OCI-LY7 (cell line): ENCODE measurements around the gene SLC25A29. TPM values are rescaled to one million over a fixed set of nuclear protein-coding genes. Genes with fewer than 3 reads are reported as not detected.

Experiments used
- BruUV-seq: library from RNA; stranded (reverse); fragments of 400-500 nt; replicated peaks from 2 replicates; lab custom pipeline; 2021; lab: Mats Ljungman, UMichigan
- CTCF ChIA-PET: fragments of 300-600 bp; sonication (Branson Sonifier 250); formaldehyde crosslinking; loops from one replicate; lab custom pipeline; 2022; ENCODE audit warnings: antibody characterized with exemption; ENCODE audit not compliant: unreplicated experiment; lab: Charles Lee
- POLR2A ChIA-PET: fragments of 300-600 bp; sonication (Branson Sonifier 250); formaldehyde crosslinking; loops from one replicate; lab custom pipeline; 2022; ENCODE audit warnings: antibody characterized with exemption; lab: Charles Lee
- DNase-seq: peaks from one replicate; pipeline ENCODE4 v3.0.0-alpha.2; 2015; ENCODE audit warnings: low spot score
- H2AFZ ChIP-seq: fragments of 200-600 bp; sonication (generic), shearing (Covaris generic); 2 replicates; pipeline ENCODE4 v1.6.1; 2014; ENCODE audit warnings: mild to moderate bottlenecking, antibody characterized with exemption, low read length, moderate library complexity
- H3K27ac ChIP-seq: fragments of 200-600 bp; sonication (generic); 2 replicates; pipeline ENCODE4 v1.5.1; 2014; ENCODE audit warnings: mixed run types, low read depth, mild to moderate bottlenecking, moderate library complexity, low read length, inconsistent platforms; ENCODE audit not compliant: poor library complexity, severe bottlenecking
- H3K36me3 ChIP-seq: fragments of 200-600 bp; sonication (generic); 2 replicates; pipeline ENCODE4 v1.6.1; 2014; ENCODE audit warnings: mild to moderate bottlenecking, antibody characterized with exemption, low read length, moderate library complexity, mixed read lengths; ENCODE audit not compliant: insufficient read depth
- H3K4me1 ChIP-seq: fragments of 200-600 bp; sonication (generic); 2 replicates; pipeline ENCODE4 v1.5.1; 2014; ENCODE audit warnings: mild to moderate bottlenecking, low read length; ENCODE audit not compliant: insufficient read depth, poor library complexity, severe bottlenecking
- H3K4me2 ChIP-seq: fragments of 200-600 bp; sonication (generic); 2 replicates; pipeline ENCODE4 v1.6.1; 2014; ENCODE audit warnings: mild to moderate bottlenecking, low read length
- H3K4me3 ChIP-seq: fragments of 200-600 bp; sonication (generic); 2 replicates; pipeline ENCODE4 v1.5.1; 2014; ENCODE audit warnings: mild to moderate bottlenecking, low read depth, low read length; ENCODE audit not compliant: poor library complexity, severe bottlenecking
- H3K79me2 ChIP-seq: fragments of 200-600 bp; sonication (generic); 2 replicates; pipeline ENCODE4 v1.6.1; 2016; ENCODE audit warnings: low read depth, mild to moderate bottlenecking, low read length, moderate library complexity, mixed read lengths; ENCODE audit not compliant: insufficient read depth
- H3K9me2 ChIP-seq: fragments of 200-600 bp; sonication (generic); 2 replicates; pipeline ENCODE4 v1.6.1; 2016; ENCODE audit warnings: mild to moderate bottlenecking, low read length, mixed read lengths; ENCODE audit not compliant: insufficient read depth
- H3K9me3 ChIP-seq: fragments of 200-600 bp; sonication (generic); 2 replicates; pipeline ENCODE4 v1.6.1; 2014; ENCODE audit warnings: mild to moderate bottlenecking, mixed run types, low read length, mixed read lengths
- H4K20me1 ChIP-seq: fragments of 200-600 bp; sonication (generic); 2 replicates; pipeline ENCODE4 v1.6.1; 2014; ENCODE audit warnings: mild to moderate bottlenecking, antibody characterized with exemption, low read length, moderate library complexity, mixed read lengths; ENCODE audit not compliant: insufficient read depth
- CTCF ChIP-seq: fragments of 200-600 bp; sonication (generic); conservative IDR thresholded peaks from 2 replicates; pipeline ENCODE4 v1.5.1; 2014; ENCODE audit warnings: mild to moderate bottlenecking, antibody characterized with exemption, low read length, moderate library complexity, mixed read lengths
- EZH2phosphoT487 ChIP-seq: fragments of 200-600 bp; sonication (generic); IDR thresholded peaks from 2 replicates; pipeline ENCODE4 v1.6.1; 2018; ENCODE audit warnings: low read depth, borderline replicate concordance, mild to moderate bottlenecking, mixed run types, antibody characterized with exemption, low read length, moderate library complexity, mixed read lengths
- intact Hi-C: fragments of 100-400 bp; cut with micrococcal nuclease; formaldehyde crosslinking; loops from one replicate; pipeline ENCODE4 v1.10.0; 2022; ENCODE audit not compliant: unreplicated experiment
- total RNA-seq, 2 experiments: library from RNA; depleted of rRNA in 1 of 2; stranded (reverse); fragments of >200 nt in 1 of 2; shearing (Covaris generic) in 1 of 2; gene quantifications; 2 replicates each; pipeline ENCODE4 v1.2.3, GENCODE V29; 2014 to 2022

SLC25A29 gene
- total RNA-seq, 2 experiments from 2014 or later = 14.6 to 34.8 TPM

GRCh38 chr14:100286484-100287191 is 19.6 kb downstream of the SLC25A29 start:
- BruUV-seq = no TSS peak
- POLR2A ChIA-PET = no interaction called here
- DNase-seq = no peak

GRCh38 chr14:100285913-100286400 is 20.3 kb downstream of the SLC25A29 start:
- TF ChIP-seq CTCF (no peak), EZH2phosphoT487 (no peak)
- no peaks in the 10 kb centered on the region for H3K9me3 ChIP-seq
- H3K4me1 ChIP-seq = peaks cover 17% of the 10 kb centered on the region
- H3K4me3 ChIP-seq = peak overlapping the region; percentile 76
- H3K79me2 ChIP-seq = no peaks in the 10 kb centered on the region
- H4K20me1 ChIP-seq = no peaks in the 10 kb centered on the region; the same call in 1 of the 2 replicates
- H3K4me2 ChIP-seq = peak overlapping the region; percentile 86
- ChIA-PET POLR2A (interaction anchor here (0.8 kb wide), 1 partner anchor 9 kb away, joined by 4 read pairs; no protein-coding TSS in a partner anchor), CTCF (no interaction called here)
- no peak overlapping the region for H2AFZ ChIP-seq
- no peak for DNase-seq
- peaks cover 22% of the 10 kb centered on the region; the same call in 1 of the 2 replicates for H3K36me3 ChIP-seq
- intact Hi-C loops = loop anchor here (1.0 to 5.0 kb wide), 2 partner anchors 44 to 91 kb away; no protein-coding TSS in a partner anchor
- H3K9me2 ChIP-seq = no peaks in the 10 kb centered on the region
- H3K27ac ChIP-seq = no peak overlapping the region
- no TSS peak for BruUV-seq

More at GRCh38 chr14:100286484-100287191, 19.6 kb downstream of the SLC25A29 start:
- Histone ChIP-seq H3K4me2 (no peak overlapping the region), H3K9me2 (no peaks in the 10 kb centered on the region), H3K36me3 (peaks cover 15% of the 10 kb centered on the region; the same call in 1 of the 2 replicates), H2AFZ (no peak overlapping the region), H3K79me2 (no peaks in the 10 kb centered on the region), H3K27ac (no peak overlapping the region), H3K4me3 (no peak overlapping the region), H3K9me3 (no peaks in the 10 kb centered on the region), H3K4me1 (peaks cover 17% of the 10 kb centered on the region), H4K20me1 (no peaks in the 10 kb centered on the region; the same call in 1 of the 2 replicates)
- CTCF ChIA-PET = no interaction called here
- intact Hi-C loops = loop anchor here (5.0 kb wide), 1 partner anchor 44 kb away; no protein-coding TSS in a partner anchor
- no peak for TF ChIP-seq CTCF
- no peak for TF ChIP-seq EZH2phosphoT487
